ENCODE results near the gene ELMO1. TPM values are rescaled to one million over a fixed set of nuclear protein-coding genes. Genes with fewer than 3 reads are reported as not detected.

The ELMO1 gene
- total RNA-seq, 1 donor, result 215 TPM

DNA sequence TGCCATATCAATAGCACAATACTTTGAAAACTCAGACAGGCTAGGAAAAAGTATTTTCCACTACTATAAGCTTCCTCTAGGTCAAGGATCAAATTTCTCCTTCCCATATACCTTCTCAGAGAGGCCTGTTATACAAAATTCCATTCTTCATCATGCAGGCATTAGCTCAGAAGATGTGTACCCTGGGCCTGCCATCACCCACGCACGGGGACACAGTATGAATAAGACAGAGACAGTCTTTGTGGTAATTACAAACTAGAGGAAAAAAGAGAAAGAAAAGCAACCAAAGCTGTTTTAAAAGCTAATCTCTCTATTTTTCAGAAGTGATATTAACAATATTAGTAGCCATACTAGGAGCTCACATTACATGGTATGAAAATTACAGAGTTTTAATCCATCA lies 487.6 kb downstream of the ELMO1 start:
- H3K4me3 ChIP-seq (ENCODE audit: low read length), result no peak overlapping the region
- peaks cover 12% of the 10 kb centered on the region for H3K4me1 ChIP-seq (ENCODE audit: insufficient read depth, low read length)
- no peaks in the 10 kb centered on the region for H3K9me3 ChIP-seq (ENCODE audit: low read depth, low read length)
- no peaks in the 10 kb centered on the region for H3K27me3 ChIP-seq (ENCODE audit: insufficient read depth, low read length)

DNA sequence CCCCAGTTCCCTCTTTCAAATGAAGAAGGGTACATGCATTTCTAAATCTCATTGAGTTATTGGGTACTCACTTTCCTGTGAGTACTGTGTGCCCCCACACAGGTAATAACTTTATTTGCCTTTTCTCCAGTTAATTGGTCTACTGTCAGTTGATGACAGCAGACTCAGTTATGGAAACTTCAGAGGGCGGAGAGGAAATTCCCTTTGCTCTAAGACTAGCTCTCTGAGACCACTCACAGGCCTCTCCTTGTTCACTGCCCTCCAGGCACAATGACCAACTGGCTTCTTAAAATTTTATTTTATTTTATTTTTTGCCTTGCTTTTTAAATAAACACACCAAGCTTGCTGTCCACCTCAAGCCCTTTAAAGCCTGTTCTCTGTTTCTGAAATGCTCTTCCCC lies 488.6 kb downstream of the ELMO1 start:
- H3K9me3 ChIP-seq (ENCODE audit: low read depth, low read length), result no peaks in the 10 kb centered on the region
- H3K4me3 ChIP-seq (ENCODE audit: low read length), result no peak overlapping the region
- H3K27me3 ChIP-seq (ENCODE audit: insufficient read depth, low read length), result no peaks in the 10 kb centered on the region
- H3K4me1 ChIP-seq (ENCODE audit: insufficient read depth, low read length), result peaks cover 12% of the 10 kb centered on the region

DNA sequence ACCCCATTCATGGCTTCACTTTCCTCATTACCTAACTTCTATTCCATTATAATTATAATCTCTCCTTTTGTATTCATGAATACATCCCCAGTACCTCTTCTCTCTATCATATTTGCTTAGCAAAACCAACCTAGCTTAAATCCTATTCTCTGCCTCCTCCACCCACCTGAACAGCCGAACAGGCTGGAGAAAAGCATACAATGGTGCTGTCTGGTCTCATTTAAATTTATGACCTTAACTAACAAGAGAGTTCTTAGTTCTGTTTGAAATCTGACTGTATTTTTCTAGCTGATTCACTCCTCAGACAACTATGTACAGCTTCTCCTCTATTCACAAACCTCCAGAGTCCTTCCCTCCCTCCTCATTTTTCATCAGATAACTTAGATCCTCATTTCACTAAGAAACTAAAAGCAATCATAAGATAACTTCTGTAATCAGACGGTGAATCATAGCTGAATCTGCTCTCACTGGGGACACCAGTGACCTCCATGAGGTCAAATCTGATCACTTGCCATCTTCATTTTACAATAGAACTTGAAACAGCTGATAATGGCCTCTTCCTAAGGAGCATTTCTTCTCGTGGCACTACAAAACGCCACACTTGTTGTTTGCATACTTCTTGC lies 490.4 kb downstream of the ELMO1 start:
- H3K27me3 ChIP-seq (ENCODE audit: insufficient read depth, low read length), result no peaks in the 10 kb centered on the region
- H3K4me3 ChIP-seq (ENCODE audit: low read length), result no peak overlapping the region
- H3K9me3 ChIP-seq (ENCODE audit: low read depth, low read length), result no peaks in the 10 kb centered on the region
- peaks cover 8% of the 10 kb centered on the region for H3K4me1 ChIP-seq (ENCODE audit: insufficient read depth, low read length)

DNA sequence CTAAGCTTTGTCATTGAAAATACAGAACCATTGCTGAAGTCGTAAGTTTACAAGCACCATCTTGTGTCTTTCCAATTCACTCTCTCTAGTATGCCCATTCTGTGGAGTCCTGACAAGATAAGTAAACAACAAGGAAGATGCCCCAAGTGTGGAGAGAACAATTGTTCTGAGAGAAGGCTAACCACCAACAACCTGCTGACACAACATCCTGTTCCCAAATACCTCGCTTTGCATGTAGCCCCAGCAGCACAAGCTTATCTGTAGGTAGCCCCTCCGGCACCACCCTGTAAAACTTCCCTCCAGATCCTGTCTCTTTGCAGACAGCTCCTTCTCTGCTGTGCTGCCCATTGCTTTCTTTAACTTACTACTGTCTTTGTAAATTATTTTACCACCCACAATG lies 491.0 kb downstream of the ELMO1 start:
- H3K27me3 ChIP-seq (ENCODE audit: insufficient read depth, low read length), result no peaks in the 10 kb centered on the region

DNA sequence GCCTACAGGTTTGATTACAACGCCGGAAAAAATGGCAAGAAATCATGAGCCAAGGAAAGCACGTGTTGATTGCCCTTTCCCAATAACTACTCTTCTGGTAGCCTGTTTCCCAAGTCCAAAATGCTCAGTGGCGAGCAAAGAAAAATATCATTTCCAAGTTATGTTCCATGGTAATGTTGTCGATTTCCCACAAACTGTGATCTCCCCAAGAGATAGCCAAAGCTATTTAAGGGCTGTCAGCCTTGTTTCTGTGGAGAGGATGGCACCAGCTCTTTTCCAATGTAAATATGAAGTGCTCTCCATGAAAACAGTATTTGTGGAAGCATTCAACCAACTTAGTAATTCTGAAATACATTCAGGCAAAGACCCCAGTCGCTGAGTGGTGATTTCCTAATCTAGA lies 491.9 kb downstream of the ELMO1 start:
- Histone ChIP-seq H3K4me1 (ENCODE audit: insufficient read depth, low read length) (peaks cover 8% of the 10 kb centered on the region), H3K4me3 (ENCODE audit: low read length) (no peak overlapping the region)

More for the DNA sequence above, 491.0 kb downstream of the ELMO1 start:
- Histone ChIP-seq H3K4me1 (ENCODE audit: insufficient read depth, low read length) (peaks cover 8% of the 10 kb centered on the region), H3K9me3 (ENCODE audit: low read depth, low read length) (no peaks in the 10 kb centered on the region), H3K4me3 (ENCODE audit: low read length) (no peak overlapping the region)

DNA sequence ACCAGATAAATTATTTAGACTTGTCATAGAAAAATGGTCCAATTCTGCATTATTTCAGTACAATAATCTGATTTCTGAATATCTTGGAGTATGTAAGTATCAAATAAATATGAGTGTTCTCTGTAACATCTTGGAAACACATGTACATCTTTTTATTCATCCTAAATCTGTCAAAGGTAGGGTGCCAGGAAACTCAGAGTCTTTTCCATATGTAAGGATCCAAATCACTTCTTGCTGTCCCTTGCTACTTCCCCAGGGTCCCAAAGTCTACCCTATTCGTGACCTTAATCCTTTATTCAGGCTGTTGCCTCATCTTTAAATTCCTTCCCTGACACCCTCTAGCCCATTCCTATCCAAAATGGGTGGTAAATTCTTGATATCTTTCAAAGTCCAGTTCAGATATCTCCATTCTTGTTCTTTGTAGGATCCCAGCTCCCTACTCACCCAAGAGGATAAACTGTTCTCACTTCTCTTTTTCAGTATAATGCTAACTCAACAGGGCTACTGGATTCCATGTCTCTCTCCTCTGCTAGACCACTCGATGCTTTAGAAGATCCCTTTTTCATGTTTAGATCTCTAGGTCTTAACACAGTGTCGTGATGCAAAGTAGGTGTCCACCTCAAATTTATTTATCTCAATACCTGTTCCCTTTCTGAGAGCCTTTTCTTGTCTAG lies 493.1 kb downstream of the ELMO1 start:
- Histone ChIP-seq H3K27me3 (ENCODE audit: insufficient read depth, low read length) (no peaks in the 10 kb centered on the region), H3K4me1 (ENCODE audit: insufficient read depth, low read length) (peaks cover 18% of the 10 kb centered on the region), H3K4me3 (ENCODE audit: low read length) (no peak overlapping the region), H3K9me3 (ENCODE audit: low read depth, low read length) (no peaks in the 10 kb centered on the region)

More for the DNA sequence above, 491.9 kb downstream of the ELMO1 start:
- H3K9me3 ChIP-seq (ENCODE audit: low read depth, low read length), result no peaks in the 10 kb centered on the region
- H3K27me3 ChIP-seq (ENCODE audit: insufficient read depth, low read length), result no peaks in the 10 kb centered on the region

DNA sequence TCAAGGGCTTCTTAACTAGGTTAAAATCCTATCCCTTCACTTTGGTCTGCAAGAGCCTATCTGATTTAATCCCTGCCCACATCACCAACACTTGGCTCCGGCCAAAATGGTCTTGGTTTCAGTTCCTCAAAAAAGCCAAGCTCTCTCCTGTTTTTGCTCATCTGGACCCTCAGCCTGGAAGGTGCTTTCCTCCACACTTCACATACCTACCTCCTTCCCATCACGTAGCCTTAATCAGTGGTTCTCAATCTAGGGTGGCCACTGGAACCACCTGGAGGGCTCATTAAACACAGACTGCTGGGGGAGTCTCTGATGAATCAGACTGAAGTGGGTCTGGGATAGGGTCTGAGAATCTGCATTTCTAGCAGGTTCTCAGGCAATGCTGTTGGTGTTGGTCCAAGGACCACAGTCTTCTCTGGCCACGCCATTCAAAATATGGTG lies 497.4 kb downstream of the ELMO1 start:
- Histone ChIP-seq H3K4me3 (ENCODE audit: low read length) (no peak overlapping the region), H3K27me3 (ENCODE audit: insufficient read depth, low read length) (no peaks in the 10 kb centered on the region), H3K9me3 (ENCODE audit: low read depth, low read length) (no peaks in the 10 kb centered on the region), H3K4me1 (ENCODE audit: insufficient read depth, low read length) (peaks cover 25% of the 10 kb centered on the region)

DNA sequence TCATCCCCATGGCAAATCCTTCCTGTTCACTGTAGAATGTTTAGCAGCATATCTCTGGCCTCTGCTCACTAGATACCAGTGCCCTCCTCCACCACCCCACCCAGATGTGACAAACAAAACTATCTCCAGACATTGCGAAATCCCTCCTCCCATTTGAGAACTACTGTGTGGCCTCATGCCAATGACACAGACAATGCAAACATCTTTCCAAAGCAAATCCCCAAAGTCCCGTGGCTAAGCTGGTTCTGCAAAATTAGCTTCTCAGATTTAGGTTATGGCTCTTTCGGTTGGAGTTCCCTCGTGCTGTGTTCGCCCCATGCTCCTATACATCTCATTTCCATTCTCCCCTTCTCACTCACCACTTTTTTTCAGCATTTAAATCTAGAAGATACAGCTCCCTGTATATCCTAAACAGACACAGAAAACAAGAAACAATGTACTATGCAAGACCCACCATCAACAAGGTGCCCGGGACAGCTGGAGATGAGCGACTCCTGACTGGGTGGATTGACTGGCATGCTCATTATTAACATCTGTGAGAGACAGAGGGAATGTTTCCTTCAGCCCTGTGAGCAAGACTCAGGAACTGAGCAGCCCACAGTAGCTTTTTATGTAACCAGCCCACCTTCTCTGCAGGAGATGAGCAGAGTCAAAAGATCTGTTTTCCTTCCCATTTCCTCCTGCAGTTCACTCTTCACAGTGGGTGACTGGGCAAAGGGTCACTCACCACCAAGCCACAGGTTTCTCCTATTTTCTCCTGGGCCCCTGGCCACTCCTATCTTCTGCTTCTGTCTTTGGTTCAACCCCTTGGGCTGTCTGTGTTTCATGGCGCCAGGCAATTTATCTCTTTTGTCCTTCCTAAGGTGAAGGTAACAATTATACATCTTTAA lies 498.7 kb downstream of the ELMO1 start:
- Histone ChIP-seq H3K9me3 (ENCODE audit: low read depth, low read length) (no peaks in the 10 kb centered on the region), H3K27me3 (ENCODE audit: insufficient read depth, low read length) (no peaks in the 10 kb centered on the region), H3K4me1 (ENCODE audit: insufficient read depth, low read length) (peaks cover 25% of the 10 kb centered on the region), H3K4me3 (ENCODE audit: low read length) (no peak overlapping the region)

DNA sequence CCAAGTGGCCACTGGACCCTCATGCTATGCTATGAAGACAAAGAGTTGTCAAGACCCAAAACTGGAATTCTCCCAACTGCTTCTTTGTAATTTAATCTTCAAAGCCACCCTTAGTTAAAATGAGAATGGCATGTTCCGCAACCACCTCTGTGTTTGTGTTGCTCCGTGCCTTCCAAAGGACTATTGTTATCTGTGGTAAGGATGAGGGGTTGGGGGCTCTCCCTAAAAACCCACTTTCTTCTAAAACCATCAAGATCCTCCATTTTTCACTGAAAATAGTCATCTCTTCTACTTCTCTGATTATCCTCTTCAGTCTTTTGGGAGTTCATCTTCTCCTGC lies 502.3 kb downstream of the ELMO1 start:
- no peak overlapping the region for H3K4me3 ChIP-seq (ENCODE audit: low read length)
- peaks cover 49% of the 10 kb centered on the region for H3K4me1 ChIP-seq (ENCODE audit: insufficient read depth, low read length)
- H3K9me3 ChIP-seq (ENCODE audit: low read depth, low read length), result peaks cover 6% of the 10 kb centered on the region
- H3K27me3 ChIP-seq (ENCODE audit: insufficient read depth, low read length), result no peaks in the 10 kb centered on the region

DNA sequence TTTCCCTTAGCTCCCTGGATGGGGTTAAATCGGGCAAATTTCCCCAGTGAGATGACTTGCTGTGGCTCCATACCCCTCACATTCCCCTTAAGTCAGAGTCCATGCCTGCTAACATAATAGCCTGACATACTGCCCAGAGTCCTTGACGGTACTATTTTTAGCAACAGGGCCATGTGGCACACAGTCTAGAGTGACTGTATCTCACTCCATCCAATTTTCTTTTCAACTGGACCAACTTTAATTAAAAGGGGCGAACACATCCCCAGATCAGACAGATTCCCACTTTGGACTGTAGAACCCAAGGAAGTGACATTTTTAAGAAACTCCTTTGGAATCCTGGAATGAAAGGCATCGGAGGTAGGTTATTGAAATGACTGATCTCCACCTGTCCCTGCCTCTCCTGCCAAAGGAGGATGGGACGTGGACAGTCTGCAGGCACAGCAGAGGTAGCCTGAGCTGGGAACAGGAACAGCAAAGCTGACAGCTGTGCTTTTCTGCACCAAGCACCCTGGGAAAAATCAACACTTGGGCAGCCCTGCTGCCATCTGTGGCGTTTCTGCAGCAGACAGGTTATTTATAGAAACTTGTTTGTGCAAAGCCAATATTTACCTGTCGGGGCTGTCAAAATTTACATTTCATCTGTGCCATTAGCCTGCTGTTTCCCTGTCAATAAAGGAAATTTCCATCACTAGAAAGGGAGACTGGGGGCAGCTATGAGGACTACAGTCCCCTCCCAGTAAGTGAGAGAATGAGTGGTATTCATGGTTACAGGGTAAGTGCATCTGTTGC lies 502.9 kb downstream of the ELMO1 start:
- no peak overlapping the region for H3K4me3 ChIP-seq (ENCODE audit: low read length)
- peaks cover 43% of the 10 kb centered on the region for H3K4me1 ChIP-seq (ENCODE audit: insufficient read depth, low read length)
- H3K27me3 ChIP-seq (ENCODE audit: insufficient read depth, low read length), result no peaks in the 10 kb centered on the region
- peaks cover 10% of the 10 kb centered on the region for H3K9me3 ChIP-seq (ENCODE audit: low read depth, low read length)

DNA sequence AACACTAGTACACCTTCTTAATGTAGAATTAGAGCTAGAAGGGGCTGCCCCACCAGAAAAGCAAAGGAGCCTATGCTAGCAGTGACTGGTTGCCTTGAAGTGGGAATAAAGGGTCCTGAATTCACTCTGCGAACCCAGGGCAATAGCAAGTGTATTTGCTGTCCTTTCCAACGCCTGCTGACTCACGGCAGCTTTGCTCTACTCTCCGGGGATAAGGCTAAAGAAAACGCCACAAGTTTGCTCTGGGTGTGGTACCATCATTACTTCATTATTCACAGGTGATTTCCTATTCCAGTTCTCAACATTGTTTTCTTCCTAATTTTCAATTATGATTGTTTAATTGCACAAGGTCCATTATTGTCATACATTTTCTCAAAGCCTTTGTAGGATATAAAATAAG lies 503.8 kb downstream of the ELMO1 start:
- peaks cover 33% of the 10 kb centered on the region for H3K4me1 ChIP-seq (ENCODE audit: insufficient read depth, low read length)
- no peak overlapping the region for H3K4me3 ChIP-seq (ENCODE audit: low read length)
- H3K27me3 ChIP-seq (ENCODE audit: insufficient read depth, low read length), result no peaks in the 10 kb centered on the region
- peaks cover 19% of the 10 kb centered on the region for H3K9me3 ChIP-seq (ENCODE audit: low read depth, low read length)

DNA sequence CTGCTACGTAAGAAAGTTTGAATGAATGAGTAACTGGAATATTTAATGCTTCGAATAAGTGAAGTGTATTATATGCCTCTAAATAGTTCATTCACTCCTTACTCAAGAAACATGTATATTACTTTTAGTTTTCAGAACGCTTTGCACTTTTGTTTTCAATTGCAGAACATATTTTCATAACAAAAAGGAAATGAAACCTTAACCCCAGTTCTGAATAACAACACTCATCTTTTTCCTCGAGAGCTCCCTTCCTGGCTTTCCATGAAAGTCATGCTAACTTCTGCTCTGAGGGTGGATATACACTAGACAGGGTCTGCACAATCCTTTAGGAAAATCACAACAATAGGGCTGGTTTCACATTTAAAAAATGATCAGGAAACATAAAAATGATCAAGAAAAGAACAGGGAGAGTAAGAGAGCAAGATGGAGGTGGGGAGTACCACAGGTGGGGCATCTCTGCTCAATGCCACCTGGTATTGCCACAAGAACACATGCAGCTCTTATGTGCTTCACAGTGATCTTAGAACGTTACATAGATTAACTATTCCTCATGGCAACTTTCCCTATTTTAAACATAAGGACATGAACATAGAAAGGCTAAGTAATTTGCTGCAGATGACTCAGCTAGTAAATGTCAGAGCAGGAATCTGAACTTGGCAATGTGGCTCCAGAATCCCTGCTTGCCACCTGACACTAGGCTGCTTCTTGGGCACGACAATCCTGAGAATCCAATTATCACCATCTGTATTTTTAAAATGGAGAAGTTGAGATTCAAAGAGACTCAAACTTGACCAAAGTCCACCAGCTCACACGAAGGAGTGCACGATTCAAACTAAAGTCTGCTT lies 504.9 kb downstream of the ELMO1 start:
- Histone ChIP-seq H3K4me1 (ENCODE audit: insufficient read depth, low read length) (peaks cover 26% of the 10 kb centered on the region), H3K9me3 (ENCODE audit: low read depth, low read length) (peaks cover 27% of the 10 kb centered on the region), H3K4me3 (ENCODE audit: low read length) (no peak overlapping the region), H3K27me3 (ENCODE audit: insufficient read depth, low read length) (no peaks in the 10 kb centered on the region)

DNA sequence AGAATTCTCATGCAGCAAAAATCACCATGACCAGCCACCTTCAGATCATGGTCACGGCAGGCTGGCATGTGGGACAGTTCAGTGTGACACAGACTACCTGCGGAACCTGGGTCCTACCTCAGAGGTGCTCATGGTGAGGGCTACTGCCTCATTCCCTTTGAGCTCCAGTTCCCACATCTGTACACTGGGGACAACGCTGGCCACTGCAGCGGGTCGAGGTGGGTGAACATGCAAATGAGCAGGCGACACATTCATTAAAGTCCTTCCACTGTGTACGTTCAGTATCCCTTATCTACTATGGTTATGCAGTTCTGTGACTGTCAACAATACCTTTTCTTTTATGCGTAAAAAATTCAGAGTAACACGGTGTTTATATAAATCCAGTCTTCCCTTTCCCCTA lies 505.7 kb downstream of the ELMO1 start:
- H3K9me3 ChIP-seq (ENCODE audit: low read depth, low read length), result peaks cover 36% of the 10 kb centered on the region

DNA sequence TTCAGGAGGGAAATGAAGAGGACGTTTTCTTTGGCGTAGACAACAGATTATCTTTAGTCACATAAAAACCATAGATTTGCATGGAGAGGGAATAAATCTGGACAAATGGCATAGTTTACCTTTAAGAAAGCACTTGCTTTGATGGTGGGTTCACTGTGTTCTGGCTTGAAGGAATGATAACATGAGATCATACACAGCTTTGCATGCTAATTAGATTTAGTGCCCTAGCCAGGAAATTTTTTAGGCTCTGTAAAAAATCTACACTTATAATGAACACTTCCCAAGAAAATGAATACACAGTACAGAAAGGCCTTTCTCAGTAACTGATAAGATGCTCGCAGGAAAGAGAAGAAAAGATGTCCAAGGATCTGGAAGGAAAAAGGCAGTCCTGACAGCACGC lies 506.1 kb downstream of the ELMO1 start:
- Histone ChIP-seq H3K27me3 (ENCODE audit: insufficient read depth, low read length) (no peaks in the 10 kb centered on the region), H3K9me3 (ENCODE audit: low read depth, low read length) (peaks cover 40% of the 10 kb centered on the region), H3K4me3 (ENCODE audit: low read length) (no peak overlapping the region), H3K4me1 (ENCODE audit: insufficient read depth, low read length) (peaks cover 26% of the 10 kb centered on the region)

More for the DNA sequence above, 505.7 kb downstream of the ELMO1 start:
- Histone ChIP-seq H3K27me3 (ENCODE audit: insufficient read depth, low read length) (no peaks in the 10 kb centered on the region), H3K4me1 (ENCODE audit: insufficient read depth, low read length) (peaks cover 26% of the 10 kb centered on the region), H3K4me3 (ENCODE audit: low read length) (no peak overlapping the region)
